Cardiac muscle cell (in vitro differentiated cells and primary cell): ENCODE results near the gene EARS2. TPM values are rescaled to one million over a fixed set of nuclear protein-coding genes. Genes with fewer than 3 reads are reported as not detected.

Experiments used
- DNase-seq, 2 donors: peaks; one replicate each; pipeline versions ENCODE4 v3.0.0 to v3.0.0-alpha.2; 2010 to 2017; ENCODE audit warnings: low read depth in 1 of 2, low spot score in 1 of 2
- H3K27ac ChIP-seq: fragments of 200-600 bp; sonication (generic); 2 replicates; pipeline ENCODE4 v1.5.1; 2016
- H3K27me3 ChIP-seq: fragments of 200-600 bp; sonication (generic); 2 replicates; pipeline ENCODE4 v1.6.0; 2016; ENCODE audit warnings: control low read depth
- H3K36me3 ChIP-seq: fragments of 200-600 bp; sonication (generic); 2 replicates; pipeline ENCODE4 v1.5.1; 2016; ENCODE audit warnings: control low read depth
- H3K4me1 ChIP-seq: fragments of 200-600 bp; sonication (generic); 2 replicates; pipeline ENCODE4 v1.8.1; 2017; ENCODE audit warnings: low read depth, mild to moderate bottlenecking, mixed run types
- H3K4me3 ChIP-seq: fragments of 200-600 bp; sonication (generic); 2 replicates; pipeline ENCODE4 v1.5.1; 2016; ENCODE audit warnings: mild to moderate bottlenecking
- H3K9me3 ChIP-seq: fragments of 200-600 bp; sonication (generic); 2 replicates; pipeline ENCODE4 v1.5.1; 2017; ENCODE audit warnings: low read depth, mild to moderate bottlenecking, control low read depth
- CTCF ChIP-seq: IDR thresholded peaks from 2 replicates; pipeline ENCODE4 v1.5.1; 2012; ENCODE audit warnings: low read depth, mild to moderate bottlenecking, low read length
- polyA plus RNA-seq: library from polyadenylated mRNA; unstranded; fragments of >200 nt; fragmentation: Nextera tagmentation; extraction: Ambion mirVana; gene quantifications from 2 replicates; pipeline ENCODE4 v1.2.1, GENCODE V29; 2016
- total RNA-seq: library from RNA; depleted of rRNA; stranded (reverse); fragments of >200 nt; gene quantifications from 2 replicates; pipeline ENCODE4 v1.2.3, GENCODE V29; 2016

The EARS2 gene
- total RNA-seq: 25.5 and 57.2 TPM in 2 replicates
- 21.0 and 23.3 TPM in 2 replicates for polyA plus RNA-seq

- Histone ChIP-seq H3K36me3 (peaks cover 21% of the 10 kb centered on the region), H3K4me1 (peaks cover 3% of the 10 kb centered on the region), H3K27me3 (no peaks in the 10 kb centered on the region), H3K9me3 (no peaks in the 10 kb centered on the region), H3K27ac (peak within 1 kb of the TSS; percentile 94), H3K4me3 (peak within 1 kb of the TSS; percentile 92)
- peak; percentile 99 to 100 for DNase-seq
- TF ChIP-seq CTCF: peak; percentile 94
Observed at GRCh38 chr16:23556881-23557778, at the start of gene EARS2, which contains the start of gene UBFD1. Gene EARS2 (minus strand): TSS chr16:23557350. CDS start chr16:23557343, 7 bp downstream. Gene UBFD1 (plus strand): TSS chr16:23557727. CDS start chr16:23557743, 16 bp downstream.

- peaks cover 13% of the 10 kb centered on the region for H3K4me1 ChIP-seq
- H3K9me3 ChIP-seq: no peaks in the 10 kb centered on the region
- peak; percentile 14 to 16 for DNase-seq
- no peak overlapping the region for H3K4me3 ChIP-seq
- H3K27me3 ChIP-seq: no peaks in the 10 kb centered on the region
- H3K36me3 ChIP-seq: no peaks in the 10 kb centered on the region
- TF ChIP-seq CTCF: no peak
- no peak overlapping the region for H3K27ac ChIP-seq
Observed at GRCh38 chr16:23597003-23597756, 40.0 kb upstream of the EARS2 start.

- Histone ChIP-seq H3K4me1 (peaks cover 13% of the 10 kb centered on the region), H3K27me3 (no peaks in the 10 kb centered on the region), H3K27ac (peak within 1 kb of the TSS; percentile 83), H3K36me3 (peaks cover 3% of the 10 kb centered on the region), H3K9me3 (no peaks in the 10 kb centered on the region), H3K4me3 (peak within 1 kb of the TSS; percentile 94)
- DNase-seq: peak; percentile 90 to 95
- peak; percentile 98 for TF ChIP-seq CTCF
Observed at GRCh38 chr16:23595951-23596720, 39.0 kb upstream of the EARS2 start, which contains the start of gene NDUFAB1. Gene NDUFAB1 (minus strand): TSS chr16:23596316. CDS start chr16:23596290, 26 bp downstream.

- Histone ChIP-seq H3K27ac (peak overlapping the region; percentile 83), H3K4me1 (peaks cover 13% of the 10 kb centered on the region), H3K4me3 (peak overlapping the region; percentile 94), H3K9me3 (no peaks in the 10 kb centered on the region), H3K27me3 (no peaks in the 10 kb centered on the region), H3K36me3 (peaks cover 8% of the 10 kb centered on the region)
- no peak for TF ChIP-seq CTCF
- peak; percentile 6 to 23 for DNase-seq
Observed at GRCh38 chr16:23595246-23595950, 38.2 kb upstream of the EARS2 start.
